C4-2B (cell line): ENCODE data around the gene ANKRD9.

Source experiments
- ZFX ChIP-seq: fragments of 450-650 bp; IDR thresholded peaks from 2 replicates; pipeline ENCODE4 v1.6.1; 2017
- TF ChIP-seq, protein P1 (sequence below): fragments of 450-650 bp; conservative IDR thresholded peaks from 2 replicates; pipeline ENCODE4 v1.5.1; 2017; ENCODE audit warnings: mild to moderate bottlenecking

DNA sequence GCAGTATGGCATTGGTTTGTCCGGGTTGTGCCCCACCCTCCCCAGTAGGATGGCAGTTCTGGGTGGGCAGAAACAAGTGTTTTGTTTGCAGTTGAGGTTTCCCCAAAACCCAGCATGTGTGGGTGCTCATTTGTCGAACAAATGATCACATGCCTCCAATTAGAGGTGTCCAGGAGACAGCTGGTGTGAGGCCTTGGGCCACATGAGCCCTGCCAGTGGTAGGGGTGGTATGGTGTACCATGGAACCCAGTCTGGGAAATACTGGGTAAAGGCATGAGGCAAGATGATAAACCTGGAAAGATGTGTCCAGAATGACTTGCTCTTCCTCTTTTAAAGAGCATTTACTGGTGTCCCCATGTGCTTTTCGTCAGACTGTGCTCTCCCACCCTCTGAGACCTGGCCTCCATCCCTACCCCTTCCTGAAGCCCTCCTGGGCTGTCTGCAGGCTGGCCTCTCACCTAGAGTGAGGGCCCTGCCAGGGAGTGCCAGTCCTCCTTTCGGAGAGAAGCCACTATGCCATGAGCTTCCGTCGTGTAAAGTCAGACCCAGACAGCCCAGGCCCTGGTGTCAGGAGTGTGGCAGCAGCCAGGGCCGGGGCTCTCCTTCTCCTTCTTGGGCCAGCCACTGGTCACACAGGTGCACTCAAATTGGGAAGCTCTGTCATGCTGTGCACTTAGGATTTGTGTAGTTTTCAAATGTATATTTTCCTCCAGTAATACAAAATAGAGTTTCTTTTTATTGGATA is 17.6 kb downstream of the ANKRD9 start:
- TF ChIP-seq, protein P1, sequence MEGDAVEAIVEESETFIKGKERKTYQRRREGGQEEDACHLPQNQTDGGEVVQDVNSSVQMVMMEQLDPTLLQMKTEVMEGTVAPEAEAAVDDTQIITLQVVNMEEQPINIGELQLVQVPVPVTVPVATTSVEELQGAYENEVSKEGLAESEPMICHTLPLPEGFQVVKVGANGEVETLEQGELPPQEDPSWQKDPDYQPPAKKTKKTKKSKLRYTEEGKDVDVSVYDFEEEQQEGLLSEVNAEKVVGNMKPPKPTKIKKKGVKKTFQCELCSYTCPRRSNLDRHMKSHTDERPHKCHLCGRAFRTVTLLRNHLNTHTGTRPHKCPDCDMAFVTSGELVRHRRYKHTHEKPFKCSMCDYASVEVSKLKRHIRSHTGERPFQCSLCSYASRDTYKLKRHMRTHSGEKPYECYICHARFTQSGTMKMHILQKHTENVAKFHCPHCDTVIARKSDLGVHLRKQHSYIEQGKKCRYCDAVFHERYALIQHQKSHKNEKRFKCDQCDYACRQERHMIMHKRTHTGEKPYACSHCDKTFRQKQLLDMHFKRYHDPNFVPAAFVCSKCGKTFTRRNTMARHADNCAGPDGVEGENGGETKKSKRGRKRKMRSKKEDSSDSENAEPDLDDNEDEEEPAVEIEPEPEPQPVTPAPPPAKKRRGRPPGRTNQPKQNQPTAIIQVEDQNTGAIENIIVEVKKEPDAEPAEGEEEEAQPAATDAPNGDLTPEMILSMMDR: no peak
- no peak for TF ChIP-seq ZFX
